Mesothelial cell of epicardium (in vitro differentiated cells): ENCODE measurements around the gene FAF1. TPM values are rescaled to one million over a fixed set of nuclear protein-coding genes. Genes with fewer than 3 reads are reported as not detected.

Experiments used
- DNase-seq, 2 experiments: peaks; one replicate each; pipeline ENCODE4 v3.0.0; 2021; ENCODE audit warnings: low spot score in 2 of 2; ENCODE audit not compliant: unreplicated experiment in 2 of 2
- H3K27ac Mint-ChIP-seq: 2 replicates; pipeline ENCODE4 v1.8.0; 2021; ENCODE audit warnings: mixed read lengths
- H3K27me3 Mint-ChIP-seq: 2 replicates; pipeline ENCODE4 v1.8.0; 2021; ENCODE audit warnings: low read depth, mixed read lengths
- H3K36me3 Mint-ChIP-seq: 2 replicates; pipeline ENCODE4 v1.8.0; 2021; ENCODE audit warnings: mixed read lengths
- H3K4me1 Mint-ChIP-seq: 2 replicates; pipeline ENCODE4 v1.8.0; 2021; ENCODE audit warnings: mixed read lengths
- H3K4me3 Mint-ChIP-seq: 2 replicates; pipeline ENCODE4 v1.8.0; 2021; ENCODE audit warnings: mild to moderate bottlenecking, moderate library complexity, mixed read lengths
- H3K9me3 Mint-ChIP-seq: 2 replicates; pipeline ENCODE4 v1.8.0; 2021; ENCODE audit warnings: mixed read lengths
- total RNA-seq: library from RNA; stranded (reverse); gene quantifications from 3 replicates; pipeline ENCODE4 v1.2.1, GENCODE V29; 2021
- TF ChIP-seq, protein P1 (sequence below): fragments of 200-600 bp; sonication (generic); IDR thresholded peaks from one replicate; pipeline ENCODE4 v1.5.0; 2021; ENCODE audit warnings: antibody characterized with exemption; ENCODE audit not compliant: unreplicated experiment

The FAF1 gene
- total RNA-seq, 1 donor from 2014 or later, result 44.4 TPM

DNA sequence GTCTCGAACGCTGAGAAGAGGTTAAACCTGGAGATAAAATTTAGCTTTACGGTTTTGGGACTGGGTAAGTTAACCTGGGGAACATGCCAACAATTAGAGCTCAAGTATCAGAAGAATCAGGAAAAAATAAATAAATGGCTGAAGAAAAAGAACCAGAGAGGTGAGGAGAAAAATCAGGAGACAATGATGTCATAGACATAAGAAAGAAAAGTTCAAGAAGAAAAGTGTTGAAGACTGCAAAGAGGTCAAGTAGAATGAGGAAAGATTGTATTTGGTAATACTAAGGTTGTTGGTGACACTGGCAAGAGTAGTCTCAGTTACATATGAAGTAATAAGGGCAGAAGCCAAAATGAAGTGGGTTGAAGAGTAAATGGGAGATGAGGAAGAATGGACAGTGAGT is 36.0 kb upstream of the FAF1 start:
- Mint-ChIP-seq H3K27ac (no peak overlapping the region), H3K36me3 (no peaks in the 10 kb centered on the region), H3K27me3 (peaks cover 38% of the 10 kb centered on the region), H3K4me3 (no peak overlapping the region), H3K9me3 (no peaks in the 10 kb centered on the region), H3K4me1 (no peaks in the 10 kb centered on the region)
- no peak for DNase-seq
- TF ChIP-seq, protein P1, sequence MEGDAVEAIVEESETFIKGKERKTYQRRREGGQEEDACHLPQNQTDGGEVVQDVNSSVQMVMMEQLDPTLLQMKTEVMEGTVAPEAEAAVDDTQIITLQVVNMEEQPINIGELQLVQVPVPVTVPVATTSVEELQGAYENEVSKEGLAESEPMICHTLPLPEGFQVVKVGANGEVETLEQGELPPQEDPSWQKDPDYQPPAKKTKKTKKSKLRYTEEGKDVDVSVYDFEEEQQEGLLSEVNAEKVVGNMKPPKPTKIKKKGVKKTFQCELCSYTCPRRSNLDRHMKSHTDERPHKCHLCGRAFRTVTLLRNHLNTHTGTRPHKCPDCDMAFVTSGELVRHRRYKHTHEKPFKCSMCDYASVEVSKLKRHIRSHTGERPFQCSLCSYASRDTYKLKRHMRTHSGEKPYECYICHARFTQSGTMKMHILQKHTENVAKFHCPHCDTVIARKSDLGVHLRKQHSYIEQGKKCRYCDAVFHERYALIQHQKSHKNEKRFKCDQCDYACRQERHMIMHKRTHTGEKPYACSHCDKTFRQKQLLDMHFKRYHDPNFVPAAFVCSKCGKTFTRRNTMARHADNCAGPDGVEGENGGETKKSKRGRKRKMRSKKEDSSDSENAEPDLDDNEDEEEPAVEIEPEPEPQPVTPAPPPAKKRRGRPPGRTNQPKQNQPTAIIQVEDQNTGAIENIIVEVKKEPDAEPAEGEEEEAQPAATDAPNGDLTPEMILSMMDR, result no peak

DNA sequence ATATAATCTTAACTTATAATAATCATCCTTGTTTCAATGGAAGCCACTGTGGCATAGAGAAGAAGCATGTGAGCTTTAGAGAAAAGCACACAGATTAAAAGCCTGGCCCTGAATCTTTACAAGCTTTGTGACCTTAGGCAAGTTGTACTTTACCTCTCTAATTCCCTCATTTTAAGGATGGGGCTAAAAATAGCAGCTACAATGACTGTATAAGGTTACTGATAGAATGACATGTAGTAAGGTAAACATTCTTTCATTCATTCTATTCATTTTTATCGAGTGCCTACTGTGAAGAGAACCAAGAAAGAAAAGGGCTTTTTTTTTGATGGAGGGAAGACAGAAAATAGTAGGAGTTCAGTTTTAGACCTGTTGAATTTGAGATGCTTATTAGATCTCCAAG is 35.6 kb upstream of the FAF1 start:
- no peaks in the 10 kb centered on the region for H3K36me3 Mint-ChIP-seq
- H3K9me3 Mint-ChIP-seq, result no peaks in the 10 kb centered on the region
- peaks cover 38% of the 10 kb centered on the region for H3K27me3 Mint-ChIP-seq
- no peaks in the 10 kb centered on the region for H3K4me1 Mint-ChIP-seq
- DNase-seq, result no peak
- no peak overlapping the region for H3K27ac Mint-ChIP-seq
- no peak overlapping the region for H3K4me3 Mint-ChIP-seq
- TF ChIP-seq, protein P1, result no peak

DNA sequence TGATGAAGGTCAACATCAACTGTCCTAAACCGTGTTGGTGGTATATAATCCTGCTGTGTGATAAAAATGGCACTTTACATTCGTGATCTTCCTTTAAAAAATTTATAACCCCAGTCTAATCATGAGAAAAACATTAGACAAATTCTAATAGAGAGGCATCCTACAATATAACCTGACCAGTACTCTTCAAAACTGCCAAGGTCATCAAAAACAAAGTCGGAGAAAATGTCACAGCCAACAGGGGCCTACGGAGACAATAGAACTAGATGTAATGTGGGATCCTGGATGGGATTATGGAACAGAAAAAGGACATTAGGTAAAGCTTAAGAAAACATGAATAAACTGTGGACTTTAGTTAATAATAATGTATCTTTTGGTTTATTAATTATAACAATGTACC is 34.9 kb upstream of the FAF1 start:
- no peak for DNase-seq
- Mint-ChIP-seq H3K9me3 (no peaks in the 10 kb centered on the region), H3K4me1 (no peaks in the 10 kb centered on the region), H3K27ac (no peak overlapping the region), H3K4me3 (no peak overlapping the region), H3K27me3 (peaks cover 32% of the 10 kb centered on the region), H3K36me3 (no peaks in the 10 kb centered on the region)
- TF ChIP-seq, protein P1, result no peak

DNA sequence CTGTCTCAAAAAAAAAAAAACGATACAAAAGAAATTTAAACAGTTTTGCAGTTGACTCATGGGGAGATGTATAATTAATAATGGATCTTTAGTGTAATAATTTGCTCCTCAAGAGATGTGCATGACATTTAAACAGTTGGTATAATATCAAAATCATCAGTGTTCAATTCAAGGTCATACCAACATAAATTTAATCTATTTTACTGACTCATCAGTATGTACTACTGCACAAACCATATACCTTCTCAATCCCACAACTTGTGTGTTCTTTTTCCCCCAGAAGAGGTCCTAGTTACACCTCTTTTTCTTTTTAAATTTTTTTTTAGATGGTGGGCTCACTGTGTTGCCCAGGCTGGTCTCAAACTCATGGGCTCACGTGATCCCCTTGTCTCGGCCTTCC is 33.6 kb upstream of the FAF1 start:
- Mint-ChIP-seq H3K9me3 (no peaks in the 10 kb centered on the region), H3K36me3 (no peaks in the 10 kb centered on the region), H3K4me1 (no peaks in the 10 kb centered on the region), H3K4me3 (no peak overlapping the region), H3K27me3 (peaks cover 40% of the 10 kb centered on the region), H3K27ac (no peak overlapping the region)
- DNase-seq, result no peak
- TF ChIP-seq, protein P1, result no peak

DNA sequence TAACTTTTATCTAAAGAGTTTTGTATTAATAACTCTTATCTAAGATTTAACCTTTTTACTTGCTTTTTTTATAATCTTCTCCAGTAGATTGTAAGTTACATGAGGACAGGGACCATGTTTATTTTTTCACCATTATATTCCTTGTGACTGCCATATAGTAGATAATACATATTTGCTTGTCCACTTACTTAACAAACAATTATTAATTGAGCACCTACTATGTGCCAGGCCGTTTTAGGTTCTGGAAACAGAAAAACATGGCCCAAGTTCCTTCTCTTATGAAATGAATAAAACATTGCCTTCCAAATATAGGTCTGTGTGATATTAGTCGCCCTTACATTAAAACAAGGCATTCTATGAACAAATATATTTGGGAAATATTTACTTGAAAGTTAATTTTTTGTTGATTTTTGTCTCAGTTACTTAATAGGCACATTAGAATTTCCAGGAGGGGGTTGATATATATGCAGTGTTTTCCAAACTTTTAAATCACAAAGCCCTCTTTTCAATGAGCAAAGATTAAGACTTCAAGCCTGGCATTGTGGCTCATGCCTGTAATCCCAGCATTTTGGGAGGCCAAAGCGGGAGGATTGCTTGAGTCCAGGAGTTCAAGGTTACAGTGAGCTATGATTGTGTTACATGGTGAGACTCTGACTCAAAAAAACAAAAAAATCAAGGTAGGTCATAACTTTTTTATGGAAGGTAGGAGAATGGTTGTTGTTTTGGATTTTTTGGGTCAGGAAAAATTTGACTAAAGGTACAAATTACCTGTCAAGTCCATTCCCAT is 32.7 kb upstream of the FAF1 start:
- Mint-ChIP-seq H3K4me3 (no peak overlapping the region), H3K4me1 (no peaks in the 10 kb centered on the region), H3K9me3 (no peaks in the 10 kb centered on the region), H3K27ac (no peak overlapping the region), H3K36me3 (no peaks in the 10 kb centered on the region), H3K27me3 (peaks cover 39% of the 10 kb centered on the region)
- TF ChIP-seq, protein P1, result no peak
- DNase-seq, result no peak
